Fibroblast of skin of back (primary cell): ENCODE data around the gene RGR.
"Not testable (repeated sequence)": the region's sequence is repeated elsewhere in the genome, so short reads cannot be mapped to it uniquely, and the experiment has no call there.

Experiments
- DNase-seq: peaks from one replicate; pipeline ENCODE4 v3.0.0-alpha.2; 2013

RGR gene

DNA sequence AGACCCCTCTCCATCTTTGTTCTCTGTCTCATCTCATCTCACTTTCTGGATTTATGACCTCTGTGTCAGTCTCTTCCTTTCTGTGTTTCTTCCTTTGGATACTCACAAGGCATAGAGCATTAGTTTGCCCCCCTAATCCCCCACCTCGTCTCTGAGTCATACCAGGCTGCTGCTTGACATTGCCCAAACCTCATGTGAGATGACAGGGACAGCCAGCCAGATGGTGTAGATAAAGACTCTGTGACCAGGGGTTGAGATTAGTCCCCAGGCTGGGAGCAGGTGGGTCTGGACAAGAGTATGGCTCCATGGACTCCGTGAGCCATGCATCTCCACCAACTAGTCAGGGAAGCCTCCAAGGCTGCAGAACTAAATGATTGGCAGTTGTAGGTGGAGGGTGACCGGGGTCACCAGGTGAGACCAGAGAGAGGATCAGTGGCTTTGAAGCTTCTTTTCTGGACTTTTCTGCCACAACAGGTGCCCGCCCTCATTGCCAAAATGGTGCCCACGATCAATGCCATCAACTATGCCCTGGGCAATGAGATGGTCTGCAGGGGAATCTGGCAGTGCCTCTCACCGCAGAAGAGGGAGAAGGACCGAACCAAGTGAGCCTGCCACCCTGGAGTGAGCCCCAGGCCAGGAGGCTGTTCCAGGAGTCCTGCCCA, 13.3 kb downstream of the RGR start:
- no peak for DNase-seq

- no peak for DNase-seq
These were observed 16.5 kb downstream of the RGR start for GRCh38 chr10:84261236-84261915.

GRCh38 chr10:84262190-84262956, 17.5 kb downstream of the RGR start:
- DNase-seq = no peak

DNA sequence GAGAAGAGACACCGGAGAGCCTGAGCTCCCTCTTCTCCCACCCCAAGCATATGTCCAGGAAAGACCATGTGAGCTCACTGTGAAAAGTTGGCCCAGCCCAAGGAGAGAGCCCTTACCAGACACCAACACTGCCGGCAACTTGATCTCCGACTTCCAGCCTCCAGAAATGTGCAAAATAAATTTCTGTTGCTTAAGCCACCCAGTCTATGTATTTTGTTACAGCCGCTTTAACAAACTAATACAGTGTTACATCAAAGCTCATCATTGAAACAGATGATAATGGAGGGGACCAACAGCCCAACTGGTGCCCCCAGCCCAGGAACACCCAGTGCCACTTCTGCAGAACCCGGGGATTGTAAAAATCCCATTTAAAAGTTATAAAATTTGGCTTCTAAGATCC, 18.9 kb downstream of the RGR start:
- DNase-seq = no peak

- DNase-seq = peak; percentile 55
These were observed 19.8 kb downstream of the RGR start for GRCh38 chr10:84264611-84265141.

GRCh38 chr10:84265418-84265817, 20.6 kb downstream of the RGR start:
- DNase-seq = no peak

- peak; percentile 58 for DNase-seq
These were observed 22.8 kb downstream of the RGR start for GRCh38 chr10:84267503-84268126.

DNA sequence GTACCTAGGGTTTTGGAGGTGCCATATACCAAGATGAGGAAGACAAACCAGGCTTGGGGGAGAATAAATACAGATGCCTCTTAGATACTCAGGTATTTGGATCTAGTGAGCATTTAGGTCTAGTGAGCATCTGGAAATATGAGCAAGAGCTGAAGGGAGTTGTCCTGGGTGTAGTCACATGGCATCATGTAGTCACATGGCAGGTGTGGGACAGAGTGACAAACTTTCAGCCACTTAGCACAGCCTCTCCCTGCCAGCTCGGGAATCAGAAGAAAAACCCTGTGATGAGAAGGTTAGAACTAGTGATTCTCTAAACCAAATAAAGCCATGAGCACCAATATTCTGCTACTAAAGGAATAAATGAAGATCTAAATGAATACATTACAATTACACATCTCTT, 24.3 kb downstream of the RGR start:
- no peak for DNase-seq

GRCh38 chr10:84269773-84270172, 24.9 kb downstream of the RGR start:
- DNase-seq = peak; percentile 91

DNA sequence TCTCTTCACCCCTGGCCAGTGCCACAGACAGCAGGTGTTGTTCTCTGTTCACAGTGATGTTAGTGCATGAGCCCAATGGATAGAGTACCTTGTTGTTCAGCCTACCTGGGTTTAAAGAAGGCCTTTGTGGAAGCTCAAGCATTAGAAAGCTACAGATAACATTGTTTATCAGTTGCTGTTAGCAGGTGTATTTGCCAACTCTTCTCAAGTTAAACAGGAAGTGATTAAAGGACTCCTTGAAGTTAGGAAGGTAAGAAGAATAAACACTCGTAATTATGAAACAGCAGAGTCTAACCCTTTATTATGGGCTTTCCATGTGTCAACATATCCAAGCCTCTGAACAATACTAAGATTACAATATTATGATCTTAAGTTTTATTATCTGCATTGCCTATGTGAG, 25.9 kb downstream of the RGR start:
- DNase-seq = no peak

DNA sequence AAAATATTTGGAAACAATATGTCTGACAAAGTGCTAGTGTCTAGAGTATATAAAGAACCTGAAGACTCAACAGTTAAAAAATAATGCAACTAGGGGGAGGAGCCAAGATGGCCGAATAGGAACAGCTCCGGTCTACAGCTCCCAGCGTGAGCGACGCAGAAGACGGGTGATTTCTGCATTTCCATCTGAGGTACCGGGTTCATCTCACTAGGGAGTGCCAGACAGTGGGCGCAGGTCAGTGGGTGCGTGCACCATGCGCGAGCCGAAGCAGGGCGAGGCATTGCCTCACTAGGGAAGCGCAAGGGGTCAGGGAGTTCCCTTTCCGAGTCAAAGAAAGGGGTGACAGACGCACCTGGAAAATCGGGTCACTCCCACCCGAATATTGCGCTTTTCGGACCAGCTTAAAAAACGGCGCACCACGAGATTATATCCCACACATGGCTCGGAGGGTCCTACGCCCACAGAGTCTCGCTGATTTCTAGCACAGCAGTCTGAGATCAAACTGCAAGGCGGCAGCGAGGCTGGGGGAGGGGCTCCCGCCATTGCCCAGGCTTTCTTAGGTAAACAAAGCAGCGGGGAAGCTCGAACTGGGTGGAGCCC, 35.1 kb downstream of the RGR start:
- not testable (repeated sequence) for DNase-seq

- no peak for DNase-seq
These were observed 41.8 kb downstream of the RGR start for GRCh38 chr10:84286695-84287094.

DNA sequence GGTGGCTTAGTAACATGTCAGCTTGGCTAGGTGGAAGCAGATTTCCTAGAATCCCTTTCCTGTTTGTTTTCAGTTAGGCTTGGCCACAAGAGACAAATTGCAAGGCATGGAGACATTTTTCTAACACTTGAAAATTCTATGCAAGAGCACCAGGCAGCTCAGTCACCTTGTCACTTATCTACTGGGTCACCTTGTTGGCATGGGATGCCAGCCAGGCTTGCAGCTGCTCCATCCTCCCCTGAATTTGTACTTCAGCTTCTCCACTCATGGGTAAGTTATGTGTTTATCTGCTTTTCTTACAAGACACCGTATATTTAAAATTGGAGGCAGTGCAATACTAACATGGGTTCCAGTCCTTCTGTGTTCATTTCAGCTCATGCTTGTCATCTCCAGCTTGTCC, 43.3 kb downstream of the RGR start:
- DNase-seq = no peak

DNA sequence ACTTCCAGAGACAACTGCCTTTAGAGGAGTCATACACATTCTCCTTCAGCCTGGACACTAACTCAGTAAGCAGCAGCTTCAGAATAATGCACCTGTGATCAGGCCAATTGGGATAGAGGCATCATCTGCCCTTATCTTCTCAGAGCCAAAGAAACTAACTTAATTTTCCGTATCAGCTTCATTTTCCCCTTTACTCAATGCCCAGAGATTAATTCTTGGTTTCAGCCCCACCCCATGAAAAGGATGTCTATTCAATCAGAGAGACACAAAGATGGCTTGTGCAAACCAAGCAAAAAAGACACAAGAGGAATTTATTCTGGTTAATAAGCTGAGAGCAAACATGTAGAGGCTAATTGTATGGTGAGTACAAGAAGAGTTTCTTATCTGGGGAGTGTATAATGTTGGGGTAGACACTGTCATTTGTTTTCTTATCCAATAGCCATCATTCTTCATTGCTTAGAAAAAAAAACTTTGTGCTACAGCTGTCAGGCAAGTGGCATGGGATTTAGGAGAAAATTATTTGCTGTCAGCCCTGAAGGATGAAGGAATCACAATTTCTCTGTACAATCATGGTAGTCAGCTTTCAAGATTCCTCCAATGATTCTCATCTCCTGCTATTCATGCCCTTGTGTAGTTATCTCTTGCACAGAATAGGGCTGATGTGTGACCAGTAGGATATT, 44.8 kb downstream of the RGR start:
- DNase-seq = no peak

- no peak for DNase-seq
These were observed 45.4 kb downstream of the RGR start for GRCh38 chr10:84290235-84290634.

DNA sequence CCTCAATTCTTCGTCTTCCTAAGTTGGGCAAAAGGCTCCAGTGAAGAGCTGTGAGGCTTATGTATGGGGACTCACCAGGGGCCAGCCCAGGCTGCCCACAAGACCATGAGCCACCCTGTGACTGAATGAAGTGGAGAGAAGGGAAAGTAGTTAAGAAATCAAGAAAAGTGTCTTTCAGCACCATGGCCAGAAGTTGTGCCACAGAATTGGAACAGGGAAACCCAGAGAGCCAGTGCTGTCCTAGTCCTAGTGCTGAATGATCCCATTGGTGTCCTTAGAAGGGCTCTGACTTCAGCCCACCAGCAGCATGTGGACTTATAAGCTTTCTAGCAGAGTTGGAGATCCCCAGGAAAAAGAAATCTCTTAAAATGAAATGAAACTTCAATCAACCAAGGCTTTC, 46.5 kb downstream of the RGR start:
- DNase-seq = peak; percentile 79

DNA sequence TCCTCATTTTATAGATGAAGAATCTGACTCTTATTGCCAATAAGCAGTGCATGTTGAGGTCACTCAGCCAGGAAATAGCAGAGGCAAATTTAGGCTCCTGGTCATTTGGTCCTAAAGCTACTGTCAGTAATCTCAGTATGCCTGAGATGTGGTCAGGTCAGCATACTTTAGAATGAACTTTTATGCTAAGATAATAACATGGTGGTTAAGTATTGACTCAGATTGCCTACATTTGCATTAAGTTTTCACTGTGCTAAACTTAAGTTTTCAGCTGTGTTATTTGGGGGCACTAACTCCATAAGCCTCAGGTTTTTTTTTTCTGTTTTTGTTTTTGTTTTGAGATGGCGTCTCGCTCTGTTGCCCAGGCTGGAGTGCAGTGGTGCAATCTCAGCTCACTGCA, 47.6 kb downstream of the RGR start:
- no peak for DNase-seq

DNA sequence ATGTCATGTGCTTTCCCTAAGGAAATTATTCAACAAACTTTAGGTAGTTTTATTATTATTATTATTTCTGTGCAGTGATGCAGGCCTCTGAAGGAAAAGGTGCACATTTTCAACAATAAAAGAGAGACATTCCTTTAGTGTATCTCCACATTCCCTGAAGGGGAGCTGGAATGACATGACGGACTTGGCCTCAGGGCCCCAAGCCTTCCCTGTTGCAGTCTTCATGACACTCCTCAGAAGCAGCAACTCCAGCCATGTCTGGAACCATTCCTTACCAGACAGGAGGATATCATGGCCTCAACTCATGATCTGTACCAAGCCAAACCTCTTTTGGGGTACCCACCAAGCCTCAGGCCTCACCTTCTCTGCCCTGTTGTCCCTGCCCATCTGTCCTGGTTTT, 48.3 kb downstream of the RGR start:
- DNase-seq = no peak

- no peak for DNase-seq
These were observed 48.7 kb downstream of the RGR start for GRCh38 chr10:84293574-84294016.

DNA sequence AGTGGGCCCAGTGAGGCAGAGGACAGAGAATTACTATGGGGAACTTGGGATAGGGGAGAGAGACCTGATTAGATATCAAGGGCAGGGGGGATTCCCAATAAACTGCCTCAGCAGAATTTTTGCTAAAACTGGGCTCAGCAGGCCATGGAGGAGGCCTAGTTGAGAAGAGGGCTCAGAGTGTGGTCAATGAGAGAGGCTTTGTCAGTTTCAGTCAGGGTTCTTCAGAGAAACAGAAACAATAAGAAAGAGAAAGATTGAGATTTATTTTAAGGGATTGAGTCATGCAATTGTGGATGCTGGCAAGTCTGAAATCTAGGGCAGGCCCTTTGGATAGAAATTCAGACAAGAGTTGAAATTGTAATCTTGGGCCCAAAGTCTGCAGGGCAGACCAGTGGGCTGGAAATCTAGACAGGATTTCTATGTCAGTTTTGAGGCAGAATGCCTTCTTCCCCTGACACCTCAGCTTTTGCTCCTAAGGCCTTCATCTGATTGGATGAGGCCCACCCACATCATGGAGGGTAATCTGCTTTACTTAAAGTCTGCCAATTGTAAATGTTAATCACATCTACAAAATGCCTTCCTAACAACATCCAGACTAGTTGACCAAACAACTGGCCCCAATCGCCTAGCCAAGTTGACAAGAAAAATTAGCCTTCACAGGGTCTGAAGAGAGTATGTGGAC, 50.1 kb downstream of the RGR start:
- no peak for DNase-seq
